Prostate gland (tissue), 2 donors: ENCODE measurements around the gene SLC6A3.

Source experiments
- CTCF ChIP-seq, 4 experiments: fragments of 200-600 bp in 2 of 4; fragments of 450-650 bp in 2 of 4; sonication (generic) in 2 of 4; IDR thresholded peaks; 1 replicate in 3 of 4; 2 replicates in 1 of 4; pipeline ENCODE4 v1.5.1; 2016 to 2019; ENCODE audit warnings: antibody characterized with exemption in 4 of 4, mild to moderate bottlenecking in 2 of 4, moderate library complexity in 2 of 4
- POLR2AphosphoS5 ChIP-seq: sonication (generic); formaldehyde crosslinking; IDR thresholded peaks from one replicate; pipeline ENCODE4 v1.6.1; 2017; ENCODE audit warnings: antibody characterized with exemption

DNA sequence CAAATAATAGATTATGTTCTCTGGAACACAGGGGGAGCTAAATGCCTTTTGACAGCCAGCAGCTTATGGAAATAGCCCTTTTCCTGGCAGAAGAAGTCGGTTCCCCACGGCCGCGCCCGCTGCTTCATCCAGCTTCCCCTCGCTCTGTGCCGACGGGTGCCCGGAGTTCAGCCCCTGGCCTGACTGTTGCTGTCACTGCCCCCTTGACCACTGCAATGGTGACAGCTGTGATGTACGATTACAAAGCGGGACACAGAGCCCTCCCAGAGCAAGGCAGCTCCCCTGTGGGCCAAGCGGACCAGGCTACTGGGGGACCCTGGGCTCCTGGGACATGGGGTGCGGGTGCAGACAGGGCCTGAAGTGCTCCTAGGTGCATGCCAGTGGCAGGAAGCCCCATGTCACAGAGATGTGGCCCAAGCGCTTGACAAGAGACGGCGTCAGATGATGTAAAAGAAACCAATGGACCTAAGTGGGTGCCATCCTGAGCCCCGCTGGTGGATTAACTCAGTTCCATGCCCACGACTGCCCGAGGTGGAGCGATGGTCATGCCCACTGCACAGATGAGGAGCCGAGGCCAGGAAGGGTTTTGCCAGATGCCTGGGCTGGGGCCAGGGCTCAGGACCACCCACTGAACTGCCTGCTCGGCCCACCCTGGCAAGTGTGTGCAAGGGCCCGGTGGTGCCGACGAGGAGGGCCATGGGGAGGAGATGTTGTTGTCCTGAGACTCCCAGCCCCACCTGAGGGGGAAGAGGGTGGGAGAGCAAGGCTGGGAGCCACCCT lies 87.1 kb downstream of the SLC6A3 start:
- no peak for TF ChIP-seq POLR2AphosphoS5
- no peak for TF ChIP-seq CTCF (IDR thresholded peaks at IDR 0.05)
